Mucosa of gallbladder (tissue), 1 donor: ENCODE results near the gene INSYN2A. TPM values are rescaled to one million over a fixed set of nuclear protein-coding genes. Genes with fewer than 3 reads are reported as not detected.

ENCODE experiments used
- DNase-seq: peaks from one replicate; pipeline ENCODE4 v3.0.0-alpha.2; 2020; ENCODE audit warnings: low spot score
- total RNA-seq: library from RNA; stranded (reverse); gene quantifications from one replicate; pipeline ENCODE4 v1.2.1, GENCODE V29; 2021
- donor health status: DM: no; HTN: no; CAD: no.

INSYN2A gene
- total RNA-seq, 1 donor from 2014 or later, result not detected

GRCh38 chr10:127151981-127152699 is 44.3 kb downstream of the INSYN2A start:
- no peak for DNase-seq

- DNase-seq, result no peak
Observed at GRCh38 chr10:127151541-127151940, 44.9 kb downstream of the INSYN2A start.

- no peak for DNase-seq
Observed at GRCh38 chr10:127150136-127150535, 46.3 kb downstream of the INSYN2A start.

- DNase-seq, result no peak
Observed at GRCh38 chr10:127149501-127150081, 46.8 kb downstream of the INSYN2A start.

- no peak for DNase-seq
Observed at GRCh38 chr10:127148933-127149220, 47.5 kb downstream of the INSYN2A start.

GRCh38 chr10:127148066-127148932 is 48.1 kb downstream of the INSYN2A start:
- no peak for DNase-seq

GRCh38 chr10:127146661-127147060 is 49.7 kb downstream of the INSYN2A start:
- no peak for DNase-seq
